Endothelial cell of umbilical vein (primary cell): Measurements from ENCODE around the gene SLC28A1. TPM values are rescaled to one million over a fixed set of nuclear protein-coding genes. Genes with fewer than 3 reads are reported as not detected.
"Not testable (repeated sequence)": the region's sequence is repeated elsewhere in the genome, so short reads cannot be mapped to it uniquely, and the experiment has no call there.

Experiments
- BruUV-seq: library from RNA; stranded (reverse); fragments of 400-500 nt; replicated peaks from 2 replicates; lab custom pipeline; 2021; lab: Mats Ljungman, UMichigan
- CTCF ChIA-PET: fragments of 300-600, 350-600 bp; sonication (Branson Sonifier 250); formaldehyde crosslinking; loops from one replicate; lab custom pipeline; 2021; ENCODE audit warnings: antibody characterized with exemption, inconsistent platforms; lab: Charles Lee
- POLR2A ChIA-PET: fragments of 300-600, 350-600 bp; sonication (Branson Sonifier 250); formaldehyde crosslinking; loops from one replicate; lab custom pipeline; 2021; ENCODE audit warnings: antibody characterized with exemption, inconsistent platforms; lab: Charles Lee
- DNase-seq: peaks from one replicate; pipeline ENCODE4 v3.0.0-alpha.2; 2011; ENCODE audit warnings: low read depth, low spot score
- FAIRE-seq: peaks from 2 replicates; lab custom pipeline; 2011; peaks lifted over from hg19 to GRCh38; lab: Jason Lieb, UNC
- H2AFZ ChIP-seq: 2 replicates; pipeline ENCODE4 v1.6.0; 2012; ENCODE audit warnings: low read depth, low read length, control low read depth, inconsistent platforms
- H3K27ac ChIP-seq: 2 replicates; pipeline ENCODE4 v1.5.1; 2011; ENCODE audit warnings: low read depth, mild to moderate bottlenecking, control low read depth, low read length, moderate library complexity; ENCODE audit not compliant: insufficient read depth
- H3K27me3 ChIP-seq, 2 experiments: 2 replicates each; pipeline versions ENCODE4 v1.6.0 to v1.6.1; 2011; ENCODE audit warnings: low read length in 2 of 2, mixed read lengths in 1 of 2; ENCODE audit not compliant: control insufficient read depth in 2 of 2, insufficient read depth in 2 of 2
- H3K36me3 ChIP-seq, 2 experiments: 2 replicates in 1 of 2; 3 replicates in 1 of 2; pipeline ENCODE4 v1.5.1; 2011; ENCODE audit warnings: low read length in 2 of 2, mild to moderate bottlenecking in 1 of 2, moderate library complexity in 1 of 2; ENCODE audit not compliant: control insufficient read depth in 2 of 2, insufficient read depth in 2 of 2; ENCODE audit errors: extremely low read depth in 1 of 2
- H3K4me1 ChIP-seq: 3 replicates; pipeline ENCODE4 v1.5.1; 2011; ENCODE audit warnings: mild to moderate bottlenecking, low read length; ENCODE audit not compliant: control insufficient read depth, insufficient read depth; ENCODE audit errors: extremely low read depth
- H3K4me2 ChIP-seq: 2 replicates; pipeline ENCODE4 v1.6.1; 2011; ENCODE audit warnings: low read length, control low read depth, mixed read lengths; ENCODE audit not compliant: insufficient read depth
- H3K4me3 ChIP-seq, 3 experiments: fragments of 200-600 bp in 1 of 3; sonication (generic), shearing (Covaris generic) in 1 of 3; replicated peaks in 1 of 3; 2 replicates each; pipeline ENCODE4 v1.5.1; 2011 to 2016; ENCODE audit warnings: control low read depth in 3 of 3, low read length in 3 of 3, mild to moderate bottlenecking in 2 of 3, inconsistent platforms in 1 of 3, low read depth in 1 of 3, moderate library complexity in 1 of 3; ENCODE audit not compliant: insufficient read depth in 1 of 3
- H3K79me2 ChIP-seq: 2 replicates; pipeline ENCODE4 v1.6.0; 2012; ENCODE audit warnings: low read length, inconsistent platforms; ENCODE audit not compliant: control insufficient read depth, insufficient read depth
- H3K9ac ChIP-seq: replicated peaks from 2 replicates; pipeline ENCODE3; 2011; ENCODE audit warnings: low read length, control low read depth; ENCODE audit not compliant: insufficient read depth; ENCODE audit errors: extremely low read depth
- H3K9me1 ChIP-seq: replicated peaks from 3 replicates; pipeline ENCODE4 v1.6.0; 2011; ENCODE audit warnings: mild to moderate bottlenecking, low read length; ENCODE audit not compliant: control insufficient read depth, insufficient read depth; ENCODE audit errors: extremely low read depth
- H3K9me3 ChIP-seq: replicated peaks from 2 replicates; pipeline ENCODE4 v1.5.1; 2012; ENCODE audit warnings: low read length, inconsistent platforms; ENCODE audit not compliant: control insufficient read depth, insufficient read depth
- H4K20me1 ChIP-seq: replicated peaks from 2 replicates; pipeline ENCODE3; 2011; ENCODE audit warnings: mild to moderate bottlenecking, low read length; ENCODE audit not compliant: control insufficient read depth, insufficient read depth; ENCODE audit errors: extremely low read depth
- CTCF ChIP-seq, 2 donors: IDR thresholded peaks; 1 replicate in 1 of 2; 2 replicates in 1 of 2; pipeline ENCODE4 v1.5.1; 2011; ENCODE audit warnings: low read length in 2 of 2, mild to moderate bottlenecking in 2 of 2, moderate library complexity in 2 of 2, control low read depth in 1 of 2, inconsistent platforms in 1 of 2, low read depth in 1 of 2; ENCODE audit not compliant: insufficient read depth in 1 of 2; ENCODE audit errors: extremely low read depth in 1 of 2
- EZH2 ChIP-seq: IDR thresholded peaks from 2 replicates; pipeline ENCODE4 v1.6.1; 2012; ENCODE audit warnings: borderline replicate concordance, low read depth, mild to moderate bottlenecking, moderate library complexity, low read length, inconsistent platforms; ENCODE audit not compliant: severe bottlenecking
- FOS ChIP-seq: IDR thresholded peaks from 2 replicates; pipeline ENCODE4 v1.6.1; 2011; ENCODE audit warnings: mild to moderate bottlenecking, low read length, moderate library complexity, borderline replicate concordance; ENCODE audit not compliant: insufficient read depth
- GATA2 ChIP-seq: IDR thresholded peaks from 2 replicates; pipeline ENCODE4 v1.7.0; 2011; ENCODE audit warnings: low read depth, mild to moderate bottlenecking, moderate library complexity, mixed read lengths, low read length; ENCODE audit not compliant: insufficient read length, insufficient read depth
- JUN ChIP-seq: IDR thresholded peaks from 2 replicates; pipeline ENCODE4 v1.6.1; 2011; ENCODE audit warnings: borderline replicate concordance, low read depth; ENCODE audit not compliant: insufficient read length, insufficient read depth
- MAX ChIP-seq: IDR thresholded peaks from 2 replicates; pipeline ENCODE4 v1.6.1; 2011; ENCODE audit not compliant: insufficient read depth, insufficient read length
- MYC ChIP-seq: IDR thresholded peaks from one replicate; pipeline ENCODE4 v1.6.1; 2011; ENCODE audit warnings: mild to moderate bottlenecking, low read depth, low read length
- POLR2A ChIP-seq: IDR thresholded peaks from 2 replicates; pipeline ENCODE4 v1.6.1; 2012; ENCODE audit warnings: low read depth, mild to moderate bottlenecking, control low read depth, low read length
- POLR2AphosphoS5 ChIP-seq: IDR thresholded peaks from 2 replicates; pipeline ENCODE4 v1.6.1; 2012; ENCODE audit warnings: low read depth, mild to moderate bottlenecking, control low read depth, low read length, moderate library complexity; ENCODE audit not compliant: insufficient read depth
- dilution Hi-C: fragments of 300-500 bp; cut with MboI; formaldehyde crosslinking; loops from one replicate; pipeline ENCODE4 v1.15.0; 2019; ENCODE audit warnings: low sequenced_read_pairs; ENCODE audit not compliant: extremely low pct_ligation_motif_present
- intact Hi-C: fragments of 100-400 bp; cut with micrococcal nuclease; formaldehyde crosslinking; loops from one replicate; pipeline ENCODE4 v1.10.0; 2022
- polyA plus RNA-seq, 4 experiments: library from polyadenylated mRNA; depleted of rRNA in 3 of 4; stranded (reverse) in 3 of 4; unstranded in 1 of 4; fragments of >200 nt; gene quantifications; 2 replicates each; pipeline versions ENCODE4 v1.2.1 to v1.2.3, GENCODE V29; 2011 to 2012; ENCODE audit warnings: missing spikeins in 1 of 4
- total RNA-seq: library from RNA; stranded (reverse); gene quantifications from 2 replicates; pipeline ENCODE4 v1.2.3, GENCODE V29; 2021

Gene SLC28A1
- total and polyA plus RNA-seq, 2 donors (not counting 3 experiments of a cell fraction or from before 2014, with no cell fraction given): not detected

- Histone ChIP-seq H3K79me2 (no peaks in the 10 kb centered on the region), H3K4me2 (no peak overlapping the region), H4K20me1 (no peaks in the 10 kb centered on the region), H3K4me1 (no peaks in the 10 kb centered on the region), H3K9me3 (no peaks in the 10 kb centered on the region), H2AFZ (no peak overlapping the region), H3K27ac (no peak overlapping the region), H3K36me3 (no peaks in the 10 kb centered on the region), H3K9ac (no peak overlapping the region), H3K27me3 (no peaks in the 10 kb centered on the region), H3K9me1 (no peaks in the 10 kb centered on the region), H3K4me3 (no peak overlapping the region)
- BruUV-seq: no TSS peak
- dilution Hi-C loops: no loop called here
- DNase-seq (no peak), FAIRE-seq (no peak)
- intact Hi-C loops: loop anchor here (5.0 kb wide), 1 partner anchor 36 kb away; no protein-coding TSS in a partner anchor
- POLR2A ChIA-PET: no interaction called here
- TF ChIP-seq EZH2: no peak
- no peak for TF ChIP-seq MAX
- no peak for TF ChIP-seq GATA2
- TF ChIP-seq POLR2A: no peak
- no peak for TF ChIP-seq FOS
- TF ChIP-seq MYC: no peak
- TF ChIP-seq CTCF (IDR thresholded peaks at IDR 0.05; ENCODE audit: extremely low read depth in 1 of 2, insufficient read depth in 1 of 2, low read depth in 1 of 2, low read length in 2 of 2): no peak
- no peak for TF ChIP-seq POLR2AphosphoS5
- no peak for TF ChIP-seq JUN
- CTCF ChIA-PET: interaction anchor here (1.7 to 2.7 kb wide), 3 partner anchors 11 to 52 kb away, joined by 8 to 11 read pairs (median 11); no protein-coding TSS in a partner anchor
Observed at GRCh38 chr15:84876269-84876668, 8.2 kb upstream of the SLC28A1 start.

- BruUV-seq, H3K79me2 ChIP-seq, dilution Hi-C loops, H3K36me3 ChIP-seq, H2AFZ ChIP-seq, H3K4me2 ChIP-seq, H4K20me1 ChIP-seq, H3K9me1 ChIP-seq, H3K27ac ChIP-seq, H3K27me3 ChIP-seq, H3K4me3 ChIP-seq, H3K9ac ChIP-seq, FAIRE-seq, H3K9me3 ChIP-seq, DNase-seq, H3K4me1 ChIP-seq: not testable (repeated sequence)
- intact Hi-C loops: loop anchor here (1.0 to 5.0 kb wide), 5 partner anchors 35 to 289 kb away; partner anchors contain the start of gene WDR73
- POLR2A ChIA-PET: interaction anchor here (0.7 kb wide), 1 partner anchor 35 kb away, joined by 5 read pairs; no protein-coding TSS in a partner anchor
- CTCF ChIA-PET: interaction anchor here (0.8 to 2.7 kb wide), 19 partner anchors 8 to 307 kb away, joined by 3 to 22 read pairs (median 6); partner anchors contain the start of gene WDR73
Observed at GRCh38 chr15:84877701-84878100, 6.8 kb upstream of the SLC28A1 start.
